SH-SY5Y (cell line): ENCODE data around the gene SLC16A12.

Experiments
- GATA2 ChIP-seq: IDR thresholded peaks from 2 replicates; pipeline ENCODE4 v1.6.1; 2011; ENCODE audit warnings: mild to moderate bottlenecking, low read depth, low read length
- GATA3 ChIP-seq: IDR thresholded peaks from 2 replicates; pipeline ENCODE4 v1.6.1; 2011; ENCODE audit warnings: low read depth, mild to moderate bottlenecking, low read length, moderate library complexity

DNA sequence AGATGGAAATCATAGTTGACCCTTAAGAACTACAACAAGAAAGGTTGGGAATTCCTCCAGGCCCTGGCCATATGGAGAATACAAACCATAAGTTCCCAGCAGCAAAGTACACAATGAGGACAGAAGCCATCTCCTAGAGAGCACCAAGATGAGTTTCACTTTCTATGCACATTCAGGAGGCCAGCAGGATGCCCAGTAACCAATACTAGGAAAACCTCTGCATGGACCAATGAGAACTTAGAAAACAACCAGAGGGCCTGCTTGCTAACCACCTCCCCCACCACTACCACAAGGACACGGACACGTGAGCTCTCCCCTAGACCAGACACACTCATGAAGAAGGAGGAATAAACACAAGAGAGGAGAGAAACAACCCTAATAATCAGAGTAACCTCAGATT lies 64.8 kb downstream of the SLC16A12 start:
- TF ChIP-seq GATA2 (no peak), GATA3 (no peak)
